HG03521 (cell line): ENCODE measurements around the gene MED16.

Experiments used
- ATAC-seq: cut with Tn5 transposase; IDR thresholded peaks from one replicate; pipeline ENCODE4 v1.9.1; 2021; ENCODE audit warnings: mild to moderate bottlenecking, moderate library complexity; ENCODE audit not compliant: unreplicated experiment

Gene MED16

GRCh38 chr19:912181-913079 is 19.4 kb upstream of the MED16 start:
- no peak for ATAC-seq

DNA sequence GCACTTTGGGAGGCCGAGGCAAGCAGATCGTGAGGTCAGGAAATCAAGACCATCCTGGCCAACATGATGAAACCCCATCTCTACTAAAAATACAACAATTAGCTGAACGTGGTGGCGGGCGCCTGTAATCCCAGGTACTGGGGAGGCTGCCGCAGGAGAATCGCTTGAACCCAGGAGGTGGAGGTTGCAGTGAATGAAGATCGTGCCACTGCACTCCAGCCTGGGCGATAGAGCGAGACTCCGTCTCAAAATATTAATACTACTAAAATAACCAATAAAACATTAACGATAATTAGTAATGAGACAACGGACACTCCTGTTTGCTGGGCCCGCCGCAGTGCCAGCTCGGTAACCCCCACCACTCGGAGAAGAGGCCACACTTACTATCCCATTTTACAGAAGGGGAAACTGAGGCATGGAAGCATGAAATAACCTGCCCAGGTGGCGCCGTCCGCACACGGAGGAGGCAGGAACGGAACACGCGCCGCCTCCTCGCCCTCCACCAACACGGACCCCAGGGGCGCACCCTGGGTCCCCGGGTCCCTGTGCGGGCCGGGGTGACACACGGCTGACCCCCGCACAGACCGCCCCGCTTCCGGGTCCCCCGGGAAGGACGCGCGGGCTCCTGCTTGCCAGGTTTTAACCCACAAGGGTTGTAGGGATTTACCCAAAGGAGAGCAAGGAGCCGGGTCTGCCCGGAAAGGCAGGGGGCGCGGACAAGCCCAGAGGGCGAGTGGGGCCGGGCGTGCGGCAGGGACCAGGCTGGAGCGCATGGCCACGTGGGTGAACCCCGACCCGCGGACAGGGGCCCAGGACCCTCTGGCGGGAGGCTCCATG is 18.4 kb upstream of the MED16 start:
- no peak for ATAC-seq

DNA sequence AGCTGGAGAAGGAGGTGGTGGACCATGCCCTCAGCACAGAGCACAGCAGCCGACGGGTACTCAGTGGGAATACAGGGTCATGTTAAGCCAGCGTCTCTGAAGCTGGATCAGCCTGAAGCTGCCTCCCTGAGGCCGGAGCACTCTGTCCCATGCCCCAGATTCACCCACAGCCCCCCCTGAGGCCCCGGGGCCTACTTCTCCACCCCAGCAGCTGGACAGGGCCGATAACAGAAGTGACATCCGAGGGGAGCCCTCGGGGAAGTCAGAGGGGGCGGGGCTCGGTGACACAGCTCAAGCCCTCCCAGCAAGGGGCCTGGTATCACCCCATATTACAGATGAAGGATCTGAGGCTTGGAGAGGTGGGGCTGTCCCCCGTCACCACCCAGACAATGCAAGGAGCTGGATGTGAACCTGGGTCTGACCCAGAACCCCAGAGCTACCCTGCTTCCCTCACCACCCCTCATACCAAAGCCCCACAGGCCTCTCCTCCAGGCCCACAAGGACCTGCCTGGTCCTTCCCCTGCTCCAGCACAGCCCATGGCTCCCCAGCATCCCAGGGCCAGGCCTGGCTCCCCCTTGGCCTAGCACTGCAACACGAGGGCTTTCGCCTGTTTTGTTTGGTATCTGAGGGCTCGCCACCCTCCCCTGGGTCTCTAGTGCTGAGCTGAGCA is 14.3 kb upstream of the MED16 start:
- no peak for ATAC-seq

GRCh38 chr19:906480-906879 is 13.5 kb upstream of the MED16 start:
- no peak for ATAC-seq

DNA sequence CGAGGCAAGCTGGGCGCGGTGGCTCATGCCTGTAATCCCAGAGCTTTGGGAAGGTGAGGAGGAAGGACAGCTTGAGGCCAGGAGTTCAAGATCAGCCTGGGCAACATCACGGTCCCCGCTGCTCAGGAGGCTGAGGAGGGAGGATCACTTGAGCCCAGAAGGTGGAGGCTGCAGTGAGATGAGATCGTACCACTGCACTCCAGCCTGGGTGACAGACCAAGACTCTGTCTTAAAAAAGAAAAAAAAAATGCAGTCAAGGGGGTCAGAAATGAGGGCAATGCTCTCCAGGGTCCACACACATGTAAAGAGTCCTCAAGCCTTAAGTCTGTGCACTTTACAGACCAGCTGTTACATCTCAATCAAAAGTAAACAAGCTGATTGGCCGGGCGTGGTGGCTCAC is 11.6 kb upstream of the MED16 start:
- no peak for ATAC-seq

DNA sequence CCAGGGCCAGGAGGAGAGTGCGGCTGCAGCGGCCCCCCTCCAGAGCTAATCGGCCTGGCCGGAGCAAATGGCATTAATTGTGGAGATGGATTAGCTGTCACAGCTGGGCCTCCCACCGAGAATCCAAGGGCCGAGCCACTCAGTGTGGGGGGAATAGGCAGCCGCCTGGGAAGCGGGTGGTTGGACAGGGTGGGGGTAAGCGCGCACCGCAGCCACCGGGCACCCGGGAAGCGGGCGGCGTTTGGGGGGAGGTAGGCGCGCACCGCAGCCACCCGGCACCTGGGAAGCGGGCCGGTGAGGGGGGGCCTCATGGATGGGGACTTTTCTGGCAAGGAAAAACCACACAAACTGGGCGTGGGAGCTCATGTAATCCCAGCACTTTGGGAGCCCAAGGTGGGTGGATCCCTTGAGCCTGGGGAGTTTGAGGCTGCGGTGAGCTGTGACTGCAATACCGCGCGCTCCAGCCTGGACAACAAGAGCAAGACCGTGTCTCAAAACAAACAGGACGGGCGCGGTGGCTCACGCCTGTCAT is 10.3 kb upstream of the MED16 start:
- ATAC-seq: no peak

DNA sequence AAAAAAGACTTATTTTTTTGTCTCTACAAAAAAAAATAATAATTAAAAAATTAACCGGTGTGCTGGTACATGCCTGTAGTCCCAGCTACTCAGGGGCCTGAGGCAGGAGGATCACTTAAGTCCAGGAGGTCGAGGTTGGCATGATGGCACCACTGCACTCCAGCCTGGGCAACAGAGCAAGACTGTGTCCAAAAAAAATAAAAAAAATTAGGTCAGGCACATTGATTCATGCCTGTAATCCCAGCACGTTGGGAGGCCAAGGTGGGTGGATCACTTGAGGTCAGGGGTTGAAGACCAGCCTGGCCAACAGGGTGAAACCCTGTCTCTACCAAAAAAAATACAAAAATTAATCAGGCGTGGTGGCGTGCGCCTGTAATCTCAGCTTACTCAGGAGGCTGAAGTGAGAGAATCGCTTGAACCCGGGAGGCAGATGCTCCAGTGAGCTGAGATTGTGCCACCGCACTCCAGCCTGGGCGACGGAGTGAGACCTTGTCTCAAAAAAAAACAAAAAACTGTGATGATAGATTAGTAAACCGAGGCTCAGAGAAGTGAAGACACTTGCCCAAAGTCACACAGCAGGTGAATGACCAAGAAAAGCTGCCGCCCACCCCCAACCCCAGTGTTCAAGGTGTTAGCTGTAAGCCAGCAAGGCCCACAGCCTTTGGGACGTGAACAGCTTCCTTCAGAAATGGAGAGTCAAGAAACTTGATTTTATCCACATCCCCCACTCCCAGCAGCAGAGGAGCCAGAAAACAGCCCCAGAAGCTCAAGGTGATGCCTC is 9.6 kb upstream of the MED16 start:
- no peak for ATAC-seq

DNA sequence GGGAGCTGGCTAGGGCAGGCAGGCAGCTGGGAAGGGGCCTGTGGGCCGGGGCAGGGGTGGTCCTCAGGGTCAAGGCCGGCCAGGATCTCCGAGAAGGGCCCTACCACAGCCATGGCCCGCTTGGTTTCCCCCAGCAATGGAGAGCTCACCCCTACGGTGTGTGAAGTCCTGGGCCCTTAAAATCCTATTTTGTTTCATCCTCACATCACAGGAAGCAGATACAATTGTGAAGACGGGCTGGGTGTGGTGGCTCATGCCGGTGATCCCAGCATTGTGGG is 9.0 kb upstream of the MED16 start:
- ATAC-seq: no peak

GRCh38 chr19:901216-902092 is 8.5 kb upstream of the MED16 start:
- ATAC-seq: no peak

- no peak for ATAC-seq
Measured at GRCh38 chr19:900302-901111, 7.5 kb upstream of the MED16 start.

GRCh38 chr19:900043-900301 is 7.0 kb upstream of the MED16 start:
- ATAC-seq: no peak

DNA sequence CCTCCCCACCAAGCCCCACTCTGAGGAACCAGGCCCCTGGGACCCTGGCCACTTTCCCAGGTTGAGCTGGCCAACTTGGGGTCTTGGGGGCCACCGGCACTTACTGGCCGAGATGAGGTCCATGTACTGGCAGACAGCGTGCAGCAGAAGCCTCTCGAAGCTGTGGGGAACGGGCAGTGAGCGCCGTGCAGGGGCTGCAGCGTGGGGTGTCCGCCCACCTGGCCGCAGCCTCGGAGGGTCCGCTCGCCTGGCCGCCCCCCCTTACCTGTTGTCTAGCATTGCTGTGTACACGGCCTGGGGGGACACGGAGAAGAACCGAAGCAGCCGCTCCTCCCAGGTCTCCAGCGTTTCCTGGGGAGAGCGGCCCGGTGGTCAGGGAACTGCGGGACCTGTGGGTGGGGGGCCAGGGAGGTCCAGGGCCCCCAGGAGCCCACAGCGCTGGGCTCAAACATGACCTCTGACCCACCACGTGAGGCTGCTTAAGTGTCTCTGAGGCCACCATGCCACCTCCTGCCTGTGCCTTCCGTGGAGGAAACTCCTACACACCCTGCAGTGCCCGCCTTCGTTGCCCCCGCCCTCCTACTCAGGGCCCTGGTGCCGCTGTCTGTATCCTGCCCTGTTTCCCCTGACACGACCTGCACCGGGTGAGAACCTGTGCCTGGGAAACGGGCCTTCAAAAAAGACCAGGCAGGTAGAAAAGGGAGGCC is 6.5 kb upstream of the MED16 start:
- no peak for ATAC-seq

DNA sequence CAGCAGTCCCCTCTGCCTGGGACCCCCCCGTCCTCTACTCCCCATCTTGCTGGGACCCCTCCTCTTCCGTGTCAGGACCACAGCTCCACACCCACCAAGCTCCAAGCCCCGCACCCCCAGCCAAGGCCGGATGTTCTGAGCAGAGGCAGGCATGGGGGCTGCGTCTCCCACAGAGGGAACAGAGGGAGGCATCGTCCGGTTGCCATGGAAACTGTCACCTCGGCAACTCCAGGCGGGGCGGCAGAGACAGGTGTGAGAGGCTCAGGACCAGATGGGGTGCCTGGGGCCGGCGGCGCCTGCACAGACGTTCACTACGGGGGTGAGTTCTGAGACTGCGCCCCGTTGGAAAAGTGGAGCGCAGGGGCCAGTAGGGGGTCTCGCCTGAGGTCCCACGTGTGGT is 5.7 kb upstream of the MED16 start:
- ATAC-seq: no peak

DNA sequence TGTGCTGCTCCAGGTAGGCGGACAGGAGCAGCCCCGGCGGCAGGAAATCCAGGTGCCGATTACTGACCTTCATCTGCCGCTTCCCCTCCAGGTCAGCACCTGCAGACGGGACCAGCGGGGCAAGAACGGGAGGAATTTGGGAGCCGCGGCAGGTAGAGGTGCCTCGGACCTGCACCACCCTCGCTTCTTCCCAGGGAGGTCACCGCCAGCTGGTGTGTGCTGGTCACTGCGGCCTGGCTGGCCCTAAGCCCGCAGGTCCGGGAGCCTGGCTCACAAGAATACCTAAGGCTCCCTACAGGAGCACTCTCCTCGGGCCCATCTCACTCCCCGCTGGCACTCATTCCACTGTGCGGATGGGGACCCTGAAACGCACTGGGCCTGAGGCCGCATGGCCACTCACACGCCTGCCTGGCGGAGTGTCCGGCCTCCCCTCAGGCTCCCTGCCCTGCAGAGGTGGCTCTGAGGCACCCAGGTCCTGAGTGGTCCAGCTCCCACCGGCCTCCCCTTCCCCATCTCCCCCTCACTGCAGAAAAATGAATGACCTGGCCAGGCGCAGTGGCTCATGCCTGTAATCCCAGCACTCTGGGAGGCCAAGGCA is 4.6 kb upstream of the MED16 start:
- ATAC-seq: no peak

- ATAC-seq: no peak
Measured at GRCh38 chr19:896999-897398, 4.0 kb upstream of the MED16 start.

- no peak for ATAC-seq
Measured at GRCh38 chr19:896434-896833, 3.4 kb upstream of the MED16 start.

DNA sequence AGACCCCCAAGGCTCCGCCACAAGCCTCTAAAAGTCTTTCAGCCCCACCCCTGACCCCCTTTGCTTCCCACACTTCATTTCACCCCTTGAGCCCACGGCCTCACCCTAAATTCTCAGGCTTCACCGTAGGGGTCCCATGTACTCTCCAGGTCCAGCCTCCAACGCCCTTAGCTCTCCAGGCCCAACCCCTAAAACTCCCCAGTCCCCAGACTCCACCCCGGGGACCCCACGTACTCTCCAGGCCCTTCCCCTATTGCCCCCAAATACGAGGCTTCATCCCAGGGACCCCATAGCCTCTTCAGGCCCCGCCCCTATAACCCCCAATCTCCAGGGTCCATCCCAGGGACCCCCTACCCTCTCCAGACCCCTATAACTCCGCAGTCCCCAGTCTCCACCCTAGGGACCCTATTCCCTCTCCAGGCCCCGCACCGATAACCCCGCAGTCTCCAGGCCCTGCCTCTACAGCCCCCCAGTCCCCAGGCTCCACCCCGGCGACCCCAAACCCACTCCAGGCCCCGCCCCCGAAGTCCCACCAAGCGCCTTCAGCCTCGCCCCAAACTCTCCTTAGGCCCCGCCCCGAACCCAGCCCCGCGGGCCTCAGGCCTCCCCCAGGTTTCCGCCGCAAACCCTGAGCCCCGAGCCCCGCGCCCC is 619 bp downstream of the MED16 start:
- no peak for ATAC-seq
